Testis (tissue), 2 donors: ENCODE results near the gene PRKN.

Experiments used
- POLR2A ChIP-seq: fragments of 450-650 bp; IDR thresholded peaks from one replicate; pipeline ENCODE4 v1.6.1; 2017; ENCODE audit warnings: antibody characterized with exemption, mild to moderate bottlenecking, moderate library complexity
- TF ChIP-seq, protein P1 (sequence below), 3 experiments: fragments of 450-650 bp in 2 of 3; fragments of 200-600 bp in 1 of 3; sonication (generic) in 1 of 3; IDR thresholded peaks; one replicate each; pipeline ENCODE4 v1.5.1; 2016 to 2019; ENCODE audit warnings: antibody characterized with exemption in 3 of 3, mild to moderate bottlenecking in 2 of 3, moderate library complexity in 1 of 3

DNA sequence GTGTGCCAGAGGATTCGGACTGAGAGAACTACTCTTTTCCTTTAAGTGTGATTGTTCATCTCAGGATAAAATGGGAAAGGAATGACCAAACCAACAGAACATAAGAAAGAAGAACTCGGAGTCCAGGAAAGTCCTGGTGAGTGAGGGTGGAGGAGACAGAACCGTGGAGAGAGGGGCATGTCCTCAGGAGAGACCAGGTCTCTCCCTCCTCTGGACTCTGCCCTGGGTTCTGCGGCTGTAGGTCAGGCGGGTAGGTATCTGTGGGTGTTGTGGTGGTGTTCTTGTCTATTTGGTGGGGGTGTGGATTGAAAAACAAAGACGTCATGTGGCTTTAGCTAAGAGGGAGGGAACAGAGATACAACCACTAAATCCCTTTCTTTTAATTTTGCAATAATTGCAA lies 1424.6 kb downstream of the PRKN start:
- TF ChIP-seq, protein P1, sequence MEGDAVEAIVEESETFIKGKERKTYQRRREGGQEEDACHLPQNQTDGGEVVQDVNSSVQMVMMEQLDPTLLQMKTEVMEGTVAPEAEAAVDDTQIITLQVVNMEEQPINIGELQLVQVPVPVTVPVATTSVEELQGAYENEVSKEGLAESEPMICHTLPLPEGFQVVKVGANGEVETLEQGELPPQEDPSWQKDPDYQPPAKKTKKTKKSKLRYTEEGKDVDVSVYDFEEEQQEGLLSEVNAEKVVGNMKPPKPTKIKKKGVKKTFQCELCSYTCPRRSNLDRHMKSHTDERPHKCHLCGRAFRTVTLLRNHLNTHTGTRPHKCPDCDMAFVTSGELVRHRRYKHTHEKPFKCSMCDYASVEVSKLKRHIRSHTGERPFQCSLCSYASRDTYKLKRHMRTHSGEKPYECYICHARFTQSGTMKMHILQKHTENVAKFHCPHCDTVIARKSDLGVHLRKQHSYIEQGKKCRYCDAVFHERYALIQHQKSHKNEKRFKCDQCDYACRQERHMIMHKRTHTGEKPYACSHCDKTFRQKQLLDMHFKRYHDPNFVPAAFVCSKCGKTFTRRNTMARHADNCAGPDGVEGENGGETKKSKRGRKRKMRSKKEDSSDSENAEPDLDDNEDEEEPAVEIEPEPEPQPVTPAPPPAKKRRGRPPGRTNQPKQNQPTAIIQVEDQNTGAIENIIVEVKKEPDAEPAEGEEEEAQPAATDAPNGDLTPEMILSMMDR (IDR thresholded peaks at IDR 0.05) = no peak
- TF ChIP-seq POLR2A = no peak
